ENCODE measurements around the gene GRIK4.

GRIK4 gene

GRCh38 chr11:120525261-120526171, 14.0 kb downstream of the GRIK4 start:
- DNase-seq (ENCODE audit: low read depth in 3 of 3): no peak

- no peak for DNase-seq (ENCODE audit: low read depth in 3 of 3)
Observed at GRCh38 chr11:120526241-120526640, 14.7 kb downstream of the GRIK4 start.

GRCh38 chr11:120527111-120527761, 15.7 kb downstream of the GRIK4 start:
- DNase-seq (ENCODE audit: low read depth in 3 of 3): no peak

- DNase-seq (ENCODE audit: low read depth in 3 of 3): no peak
Observed at GRCh38 chr11:120528749-120529148, 17.2 kb downstream of the GRIK4 start.

- DNase-seq (ENCODE audit: low read depth in 3 of 3): no peak
Observed at GRCh38 chr11:120529214-120529613, 17.7 kb downstream of the GRIK4 start.

- DNase-seq (ENCODE audit: low read depth in 3 of 3): no peak
Observed at GRCh38 chr11:120529911-120530310, 18.4 kb downstream of the GRIK4 start.

- no peak for DNase-seq (ENCODE audit: low read depth in 3 of 3)
Observed at GRCh38 chr11:120532082-120532831, 20.7 kb downstream of the GRIK4 start.

- DNase-seq (ENCODE audit: low read depth in 3 of 3): no peak
Observed at GRCh38 chr11:120532832-120533196, 21.3 kb downstream of the GRIK4 start.

- no peak for DNase-seq (ENCODE audit: low read depth in 3 of 3)
Observed at GRCh38 chr11:120536091-120536796, 24.7 kb downstream of the GRIK4 start.

- no peak for DNase-seq (ENCODE audit: low read depth in 3 of 3)
Observed at GRCh38 chr11:120536797-120537169, 25.2 kb downstream of the GRIK4 start.

- no peak for DNase-seq (ENCODE audit: low read depth in 3 of 3)
Observed at GRCh38 chr11:120537996-120538395, 26.4 kb downstream of the GRIK4 start.

- no peak for DNase-seq (ENCODE audit: low read depth in 3 of 3)
Observed at GRCh38 chr11:120538707-120539106, 27.2 kb downstream of the GRIK4 start.

- DNase-seq (ENCODE audit: low read depth in 3 of 3): no peak
Observed at GRCh38 chr11:120539667-120540369, 28.3 kb downstream of the GRIK4 start.

GRCh38 chr11:120540744-120541465, 29.4 kb downstream of the GRIK4 start:
- DNase-seq (ENCODE audit: low read depth in 3 of 3): no peak

- no peak for DNase-seq (ENCODE audit: low read depth in 3 of 3)
Observed at GRCh38 chr11:120543521-120544215, 32.1 kb downstream of the GRIK4 start.

GRCh38 chr11:120545813-120546212, 34.3 kb downstream of the GRIK4 start:
- no peak for DNase-seq (ENCODE audit: low read depth in 3 of 3)

GRCh38 chr11:120546312-120547205, 35.0 kb downstream of the GRIK4 start:
- DNase-seq (ENCODE audit: low read depth in 3 of 3): no peak

GRCh38 chr11:120547316-120547715, 35.8 kb downstream of the GRIK4 start:
- no peak for DNase-seq (ENCODE audit: low read depth in 3 of 3)

All from stimulated activated CD4-positive, alpha-beta T cell treated with anti-CD3 and anti-CD28 coated beads, TNF-alpha, amount 100 ng/mL, for 48 hours (primary cell).